ENCODE results near the gene OR6A2.
"Not testable (repeated sequence)": the region's sequence is repeated elsewhere in the genome, so short reads cannot be mapped to it uniquely, and the experiment has no call there.

Gene OR6A2

GRCh38 chr11:6799402-6799801, at the start of gene OR6A2:
Gene OR6A2 (minus strand): TSS chr11:6799689. CDS start chr11:6795708, 3,981 bp downstream.
- no peak for DNase-seq

- DNase-seq, result no peak
Measured at GRCh38 chr11:6845383-6845782, 45.9 kb upstream of the OR6A2 start, which contains the start of gene OR10A5. Gene OR10A5 (plus strand): TSS chr11:6845683. CDS start chr11:6845683, 0 bp downstream.

- DNase-seq, result no peak
Measured at GRCh38 chr11:6844356-6844755, 44.9 kb upstream of the OR6A2 start.

GRCh38 chr11:6843670-6844069, 44.2 kb upstream of the OR6A2 start:
- no peak for DNase-seq

GRCh38 chr11:6841694-6842093, 42.2 kb upstream of the OR6A2 start:
- DNase-seq, result no peak

GRCh38 chr11:6834021-6834420, 34.5 kb upstream of the OR6A2 start:
- no peak for DNase-seq

- no peak for DNase-seq
Measured at GRCh38 chr11:6833356-6833755, 33.9 kb upstream of the OR6A2 start.

GRCh38 chr11:6828103-6828502, 28.6 kb upstream of the OR6A2 start:
- DNase-seq, result no peak

GRCh38 chr11:6825231-6825744, 25.8 kb upstream of the OR6A2 start:
- DNase-seq, result no peak

GRCh38 chr11:6824136-6824823, 24.8 kb upstream of the OR6A2 start:
- no peak for DNase-seq

GRCh38 chr11:6818967-6819366, 19.5 kb upstream of the OR6A2 start:
- DNase-seq, result no peak

GRCh38 chr11:6817694-6818093, 18.2 kb upstream of the OR6A2 start:
- DNase-seq, result no peak

GRCh38 chr11:6813656-6814055, 14.2 kb upstream of the OR6A2 start:
- DNase-seq, result no peak

GRCh38 chr11:6812390-6813005, 13.0 kb upstream of the OR6A2 start:
- peak; percentile 16 for DNase-seq

- not testable (repeated sequence) for DNase-seq
Measured at GRCh38 chr11:6801075-6801474, 1.6 kb upstream of the OR6A2 start.

GRCh38 chr11:6794639-6795038, 4.8 kb downstream of the OR6A2 start:
- DNase-seq, result no peak

- DNase-seq, result no peak
Measured at GRCh38 chr11:6790546-6790945, 8.9 kb downstream of the OR6A2 start.

GRCh38 chr11:6782720-6783119, 16.8 kb downstream of the OR6A2 start, which contains the start of gene OR2AG1:
Gene OR2AG1 (plus strand): TSS chr11:6783020. CDS start chr11:6785038, 2,018 bp downstream.
- DNase-seq, result no peak

GRCh38 chr11:6780829-6781228, 18.7 kb downstream of the OR6A2 start:
- DNase-seq, result no peak

GRCh38 chr11:6778518-6778917, 21.0 kb downstream of the OR6A2 start:
- DNase-seq, result no peak

GRCh38 chr11:6771926-6772893, 27.3 kb downstream of the OR6A2 start, which contains the start of gene OR2AG2:
Gene OR2AG2 (minus strand): TSS chr11:6771976. CDS start chr11:6768957, 3,019 bp downstream.
- no peak for DNase-seq

GRCh38 chr11:6757373-6757967, 42.0 kb downstream of the OR6A2 start:
- DNase-seq, result peak; percentile 60

GRCh38 chr11:6755953-6756347, 43.5 kb downstream of the OR6A2 start:
- no peak for DNase-seq
